K562 (cell line): Measurements from ENCODE around the gene SALL2. TPM values are rescaled to one million over a fixed set of nuclear protein-coding genes. Genes with fewer than 3 reads are reported as not detected.

Experiments
- CAMTA2 ChIP-seq: fragments of 250-450 bp; sonication (Bioruptor Pico); conservative IDR thresholded peaks from 2 replicates; pipeline ENCODE4 v1.5.1; 2022
- CEBPB ChIP-seq: fragments of 450-650 bp; IDR thresholded peaks from 2 replicates; pipeline ENCODE4 v1.6.1; 2016; ENCODE audit warnings: missing genetic modification characterization, missing compliant biosample characterization
- CEBPG ChIP-seq, 3 experiments: fragments of 200-800 bp in 1 of 3; sonication (Bioruptor generic) in 1 of 3; sonication (generic) in 1 of 3; formaldehyde crosslinking in 1 of 3; IDR thresholded peaks in 2 of 3; conservative IDR thresholded peaks in 1 of 3; 2 replicates each; pipeline versions ENCODE4 v1.6.1 to v1.8.0; 2016 to 2022; ENCODE audit warnings: missing compliant biosample characterization in 2 of 3, missing genetic modification characterization in 2 of 3, mild to moderate bottlenecking in 1 of 3, missing genetic modification reagents in 1 of 3
- CREB1 ChIP-seq, 2 experiments: sonication (generic) in 1 of 2; formaldehyde crosslinking in 1 of 2; IDR thresholded peaks; 2 replicates each; pipeline versions ENCODE4 v1.6.1 to v1.8.0; 2012 to 2022; ENCODE audit warnings: inconsistent platforms in 1 of 2, mild to moderate bottlenecking in 1 of 2, missing genetic modification reagents in 1 of 2, moderate library complexity in 1 of 2
- DNMT1 ChIP-seq: fragments of 450-650 bp; IDR thresholded peaks from 2 replicates; pipeline ENCODE4 v1.6.1; 2016; ENCODE audit warnings: antibody characterized with exemption, mild to moderate bottlenecking
- FOXP1 ChIP-seq: sonication (generic); formaldehyde crosslinking; IDR thresholded peaks from 2 replicates; pipeline ENCODE4 v1.8.0; 2022; ENCODE audit warnings: mild to moderate bottlenecking, missing genetic modification reagents
- GABPA ChIP-seq: fragments of 200-800 bp; sonication (Bioruptor generic); conservative IDR thresholded peaks from 2 replicates; pipeline ENCODE4 v1.6.1; 2016; ENCODE audit warnings: low read depth, missing genetic modification characterization, missing compliant biosample characterization
- PRMT5 ChIP-seq: sonication (generic); formaldehyde crosslinking; IDR thresholded peaks from 2 replicates; pipeline ENCODE4 v1.5.0; 2020; ENCODE audit warnings: missing genetic modification reagents
- RBM22 ChIP-seq: fragments of 200-400 bp; formaldehyde crosslinking; IDR thresholded peaks from 2 replicates; pipeline ENCODE4 v1.6.1; 2018; ENCODE audit warnings: low read length, low read depth; ENCODE audit not compliant: poor library complexity, severe bottlenecking
- SMARCE1 ChIP-seq: fragments of 450-650 bp; IDR thresholded peaks from 2 replicates; pipeline ENCODE4 v1.7.1; 2016; ENCODE audit warnings: mild to moderate bottlenecking
- ZBTB7A ChIP-seq: IDR thresholded peaks from 2 replicates; pipeline ENCODE4 v1.6.1; 2011; ENCODE audit warnings: low read depth, mild to moderate bottlenecking, low read length, moderate library complexity, borderline replicate concordance; ENCODE audit not compliant: control insufficient read depth
- ZNF740 ChIP-seq, 3 experiments: fragments of 200-800 bp in 1 of 3; sonication (Bioruptor generic) in 1 of 3; sonication (generic) in 1 of 3; formaldehyde crosslinking in 1 of 3; IDR thresholded peaks; 2 replicates each; pipeline versions ENCODE4 v1.6.1 to v1.8.0; 2016 to 2022; ENCODE audit warnings: mild to moderate bottlenecking in 2 of 3, missing compliant biosample characterization in 2 of 3, missing genetic modification characterization in 2 of 3, missing genetic modification reagents in 1 of 3
- polyA plus RNA-seq, 8 experiments: library from polyadenylated mRNA; depleted of rRNA in 4 of 8; stranded (reverse) in 5 of 8; unstranded in 3 of 8; fragments of >200 nt; fragmentation: Nextera tagmentation in 2 of 8; fragmentation: Illumina TruSeq in 1 of 8; extraction: Ambion mirVana in 2 of 8; extraction: Trizol in 1 of 8; gene quantifications; 2 replicates each; pipeline versions ENCODE4 v1.2.1 to v1.2.3, GENCODE V29; 2011 to 2014; ENCODE audit warnings: inconsistent platforms in 1 of 8, missing spikeins in 1 of 8
- total RNA-seq, 7 experiments: library from RNA; depleted of rRNA in 6 of 7; stranded (reverse); fragments of >200 nt in 6 of 7; fragmentation: Illumina TruSeq in 2 of 7; extraction: Trizol in 2 of 7; gene quantifications; 2 replicates each; pipeline versions ENCODE4 v1.2.1 to v1.2.3, GENCODE V29; 2011 to 2021; ENCODE audit warnings: low replicate concordance in 1 of 7
- TF ChIP-seq, protein P1 (sequence below), 2 experiments: fragments of 450-650 bp in 1 of 2; sonication (generic) in 1 of 2; formaldehyde crosslinking in 1 of 2; IDR thresholded peaks in 1 of 2; conservative IDR thresholded peaks in 1 of 2; 2 replicates each; pipeline versions ENCODE4 v1.6.1 to v1.8.1; 2016 to 2023; ENCODE audit warnings: mild to moderate bottlenecking in 2 of 2, moderate library complexity in 2 of 2, inconsistent platforms in 1 of 2, missing genetic modification reagents in 1 of 2

SALL2 gene
- total and polyA plus RNA-seq, 9 of the 15 experiments (the other 6 are each of a cell fraction or from before 2014, with no cell fraction given) = 6.6 to 30.4 (median 12.9) TPM

DNA sequence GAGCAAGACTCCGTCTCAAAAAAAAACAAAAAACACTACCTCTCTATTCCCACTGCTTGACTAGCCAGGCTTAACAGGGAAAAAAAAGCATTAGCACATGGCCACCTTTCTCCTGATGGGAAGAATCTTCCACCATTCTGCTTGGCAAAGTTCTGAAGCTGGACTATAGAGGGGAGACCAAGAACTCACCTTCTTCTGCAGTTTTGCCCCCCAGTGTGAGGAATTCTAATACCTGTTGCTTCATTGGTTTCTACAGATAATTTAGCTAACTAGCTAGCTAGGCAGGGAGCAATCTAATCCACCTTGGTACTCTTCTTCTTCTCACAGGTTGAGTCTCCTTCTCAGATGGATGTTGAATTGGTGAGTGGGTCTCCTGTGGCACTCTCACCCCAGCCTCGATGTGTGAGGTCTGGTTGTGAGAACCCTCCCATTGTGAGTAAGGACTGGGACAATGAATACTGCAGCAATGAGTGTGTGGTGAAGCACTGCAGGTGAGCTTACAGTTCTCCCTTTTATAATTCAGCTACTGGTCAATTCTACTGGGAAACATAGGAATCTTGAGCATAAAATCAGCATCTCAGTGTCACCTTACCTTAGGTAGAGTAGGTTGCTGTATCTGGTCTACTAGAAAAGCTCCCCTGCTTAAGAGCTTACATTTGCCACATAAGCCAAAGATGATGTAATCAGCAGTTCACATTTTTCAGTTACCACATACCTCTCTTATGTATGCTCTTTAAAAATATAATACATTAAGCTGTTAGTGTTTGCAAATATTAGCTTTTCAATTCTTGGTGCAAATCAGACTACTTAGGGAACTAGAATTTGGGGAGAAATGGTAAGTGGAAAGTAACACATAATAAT is 31.0 kb downstream of the SALL2 start (continued):
- TF ChIP-seq CREB1 (IDR thresholded peaks at IDR 0.05) (no peak), CREB1 (CRISPR knock-in tag; IDR thresholded peaks at IDR 0.05) (no peak), FOXP1 (CRISPR knock-in tag) (no peak), CAMTA2 (CRISPR knock-in tag) (no peak), GABPA (tag) (no peak), CEBPB (peak; percentile 20; the same call in 1 of the 2 replicates), ZBTB7A (no peak), CEBPG (CRISPR knock-in tag; IDR thresholded peaks at IDR 0.05) (no peak), CEBPG (tag; conservative IDR thresholded peaks at IDR 0.05 in 1 of 2, IDR thresholded peaks at IDR 0.05 in 1 of 2) (peak; percentile 53 to 87), DNMT1 (no peak), RBM22 (no peak), ZNF740 (CRISPR knock-in tag; IDR thresholded peaks at IDR 0.05) (no peak), ZNF740 (tag; IDR thresholded peaks at IDR 0.05) (no peak), PRMT5 (CRISPR knock-in tag) (no peak), SMARCE1 (no peak)
- TF ChIP-seq, protein P1, sequence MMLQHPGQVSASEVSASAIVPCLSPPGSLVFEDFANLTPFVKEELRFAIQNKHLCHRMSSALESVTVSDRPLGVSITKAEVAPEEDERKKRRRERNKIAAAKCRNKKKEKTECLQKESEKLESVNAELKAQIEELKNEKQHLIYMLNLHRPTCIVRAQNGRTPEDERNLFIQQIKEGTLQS (IDR thresholded peaks at IDR 0.05) = peak; percentile 68
- TF ChIP-seq, protein P1 (CRISPR knock-in tag; conservative IDR thresholded peaks at IDR 0.05) = no peak
